Vagina (tissue), 2 donors: ENCODE data around the gene SENP2.

Experiments used
- CTCF ChIP-seq, 3 experiments: fragments of 450-650 bp in 2 of 3; fragments of 200-600 bp in 1 of 3; sonication (generic) in 1 of 3; IDR thresholded peaks; one replicate each; pipeline ENCODE4 v1.5.1; 2017 to 2019; ENCODE audit warnings: antibody characterized with exemption in 3 of 3, mild to moderate bottlenecking in 2 of 3, moderate library complexity in 2 of 3
- POLR2A ChIP-seq, 2 donors: fragments of 450-650 bp; IDR thresholded peaks; one replicate each; pipeline ENCODE4 v1.6.1; 2017; ENCODE audit warnings: antibody characterized with exemption in 2 of 2, mild to moderate bottlenecking in 2 of 2, moderate library complexity in 2 of 2
- POLR2AphosphoS5 ChIP-seq, 2 donors: sonication (generic); formaldehyde crosslinking; IDR thresholded peaks; one replicate each; pipeline ENCODE4 v1.9.0; 2017; ENCODE audit warnings: antibody characterized with exemption in 2 of 2, mild to moderate bottlenecking in 2 of 2, low read depth in 1 of 2; ENCODE audit not compliant: insufficient read depth in 1 of 2

- no peak for TF ChIP-seq POLR2A (IDR thresholded peaks at IDR 0.05)
- TF ChIP-seq CTCF (IDR thresholded peaks at IDR 0.05), result no peak
- TF ChIP-seq POLR2AphosphoS5 (IDR thresholded peaks at IDR 0.05; ENCODE audit: insufficient read depth in 1 of 2, low read depth in 1 of 2), result no peak
These were observed 94.1 kb downstream of the SENP2 start for GRCh38 chr3:185680231-185680630.
